SU-DHL-6 (cell line): ENCODE results near the gene STX18.

ENCODE experiments used
- H2AFZ ChIP-seq: fragments of 200-600 bp; sonication (generic); 2 replicates; pipeline ENCODE4 v1.6.1; 2014; ENCODE audit warnings: low read depth, mild to moderate bottlenecking, moderate library complexity, mixed read lengths, antibody characterized with exemption, low read length; ENCODE audit not compliant: severe bottlenecking
- H3F3A ChIP-seq: fragments of 200-600 bp; shearing (Covaris generic); 2 replicates; pipeline ENCODE4 v1.6.0; 2016; ENCODE audit warnings: antibody characterized with exemption, mild to moderate bottlenecking; ENCODE audit not compliant: insufficient read depth
- H3K27ac ChIP-seq: fragments of 200-600 bp; sonication (generic); 2 replicates; pipeline ENCODE4 v1.5.1; 2016; ENCODE audit warnings: low read depth, mild to moderate bottlenecking, low read length, moderate library complexity, mixed read lengths
- H3K27me3 ChIP-seq: fragments of 200-600 bp; sonication (generic), shearing (Covaris generic); 2 replicates; pipeline ENCODE4 v1.6.0; 2014; ENCODE audit warnings: mild to moderate bottlenecking, low read length
- H3K36me3 ChIP-seq: fragments of 200-600 bp; sonication (generic); 2 replicates; pipeline ENCODE4 v1.6.1; 2014; ENCODE audit warnings: mild to moderate bottlenecking, low read length, mixed read lengths
- H3K4me2 ChIP-seq: fragments of 300-600, 200-600 bp; shearing (Covaris generic), sonication (generic); 2 replicates; pipeline ENCODE4 v1.6.0; 2014; ENCODE audit warnings: low read length, low read depth, mild to moderate bottlenecking; ENCODE audit not compliant: poor library complexity, severe bottlenecking
- H3K4me3 ChIP-seq: fragments of 200-600 bp; sonication (generic); 2 replicates; pipeline ENCODE4 v1.5.1; 2014; ENCODE audit warnings: antibody characterized with exemption, low read length, mild to moderate bottlenecking, mixed read lengths; ENCODE audit not compliant: insufficient read depth, poor library complexity, severe bottlenecking
- H3K79me2 ChIP-seq: fragments of 200-600 bp; sonication (generic); 2 replicates; pipeline ENCODE4 v1.6.1; 2014; ENCODE audit warnings: mild to moderate bottlenecking, low read length, moderate library complexity; ENCODE audit not compliant: insufficient read depth
- H3K9ac ChIP-seq: fragments of 200-600 bp; sonication (generic); 2 replicates; pipeline ENCODE4 v1.7.0; 2014; ENCODE audit warnings: mild to moderate bottlenecking, low read length
- H3K9me2 ChIP-seq: fragments of 200-600 bp; sonication (generic); replicated peaks from 2 replicates; pipeline ENCODE4 v1.6.1; 2014; ENCODE audit warnings: low read length; ENCODE audit not compliant: insufficient read depth
- H3K9me3 ChIP-seq: fragments of 200-600 bp; sonication (generic); 2 replicates; pipeline ENCODE4 v1.6.1; 2014; ENCODE audit warnings: low read length, mixed read lengths; ENCODE audit not compliant: insufficient read depth
- H4K20me1 ChIP-seq: fragments of 200-600 bp; sonication (generic); 2 replicates; pipeline ENCODE4 v1.6.1; 2014; ENCODE audit warnings: low read depth, mild to moderate bottlenecking, antibody characterized with exemption, low read length, moderate library complexity, mixed read lengths
- EZH2phosphoT487 ChIP-seq: fragments of 200-600 bp; sonication (generic), shearing (Covaris generic); conservative IDR thresholded peaks from 2 replicates; pipeline ENCODE4 v1.6.1; 2018; ENCODE audit warnings: mild to moderate bottlenecking, antibody characterized with exemption, low read length, moderate library complexity, mixed read lengths
- TF ChIP-seq, protein P1 (sequence below): fragments of 200-600 bp; sonication (generic); IDR thresholded peaks from one replicate; pipeline ENCODE4 v1.5.1; 2017; ENCODE audit warnings: antibody characterized with exemption, mild to moderate bottlenecking, low read length, moderate library complexity; ENCODE audit not compliant: insufficient read depth, poor library complexity, severe bottlenecking

STX18 gene

DNA sequence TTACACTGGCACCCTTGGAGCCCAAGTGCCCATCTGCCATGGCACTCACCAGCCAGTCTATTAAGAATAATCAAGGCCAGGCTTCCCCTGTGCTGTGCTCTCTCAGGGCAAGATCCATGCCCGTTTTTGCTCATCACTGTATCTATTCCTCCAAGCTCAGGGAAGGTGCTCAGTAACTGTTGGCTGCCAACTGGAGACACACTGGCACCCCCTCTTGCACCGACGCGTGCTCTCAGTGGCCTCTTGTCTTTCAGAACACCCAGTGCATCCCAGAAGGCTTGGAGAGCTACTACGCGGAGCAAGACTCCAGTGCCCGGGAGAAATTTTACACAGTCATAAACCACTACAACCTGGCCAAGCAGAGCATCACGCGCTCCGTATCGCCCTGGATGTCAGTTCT is 124.9 kb downstream of the STX18 start:
- Histone ChIP-seq H3K79me2 (no peaks in the 10 kb centered on the region), H3K9ac (no peak overlapping the region), H3K4me3 (no peak overlapping the region), H3K4me2 (no peak overlapping the region), H3K9me3 (no peaks in the 10 kb centered on the region), H3K36me3 (0 out of 2 replicates have a peak, but pooled peaks cover 3% of the 10 kb centered on the region), H3F3A (peaks cover 3% of the 10 kb centered on the region; the same call in 1 of the 2 replicates), H3K27ac (no peak overlapping the region), H3K27me3 (no peaks in the 10 kb centered on the region), H2AFZ (no peak overlapping the region), H3K9me2 (no peaks in the 10 kb centered on the region), H4K20me1 (no peaks in the 10 kb centered on the region)
- TF ChIP-seq, protein P1, sequence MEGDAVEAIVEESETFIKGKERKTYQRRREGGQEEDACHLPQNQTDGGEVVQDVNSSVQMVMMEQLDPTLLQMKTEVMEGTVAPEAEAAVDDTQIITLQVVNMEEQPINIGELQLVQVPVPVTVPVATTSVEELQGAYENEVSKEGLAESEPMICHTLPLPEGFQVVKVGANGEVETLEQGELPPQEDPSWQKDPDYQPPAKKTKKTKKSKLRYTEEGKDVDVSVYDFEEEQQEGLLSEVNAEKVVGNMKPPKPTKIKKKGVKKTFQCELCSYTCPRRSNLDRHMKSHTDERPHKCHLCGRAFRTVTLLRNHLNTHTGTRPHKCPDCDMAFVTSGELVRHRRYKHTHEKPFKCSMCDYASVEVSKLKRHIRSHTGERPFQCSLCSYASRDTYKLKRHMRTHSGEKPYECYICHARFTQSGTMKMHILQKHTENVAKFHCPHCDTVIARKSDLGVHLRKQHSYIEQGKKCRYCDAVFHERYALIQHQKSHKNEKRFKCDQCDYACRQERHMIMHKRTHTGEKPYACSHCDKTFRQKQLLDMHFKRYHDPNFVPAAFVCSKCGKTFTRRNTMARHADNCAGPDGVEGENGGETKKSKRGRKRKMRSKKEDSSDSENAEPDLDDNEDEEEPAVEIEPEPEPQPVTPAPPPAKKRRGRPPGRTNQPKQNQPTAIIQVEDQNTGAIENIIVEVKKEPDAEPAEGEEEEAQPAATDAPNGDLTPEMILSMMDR: no peak
- TF ChIP-seq EZH2phosphoT487: no peak

DNA sequence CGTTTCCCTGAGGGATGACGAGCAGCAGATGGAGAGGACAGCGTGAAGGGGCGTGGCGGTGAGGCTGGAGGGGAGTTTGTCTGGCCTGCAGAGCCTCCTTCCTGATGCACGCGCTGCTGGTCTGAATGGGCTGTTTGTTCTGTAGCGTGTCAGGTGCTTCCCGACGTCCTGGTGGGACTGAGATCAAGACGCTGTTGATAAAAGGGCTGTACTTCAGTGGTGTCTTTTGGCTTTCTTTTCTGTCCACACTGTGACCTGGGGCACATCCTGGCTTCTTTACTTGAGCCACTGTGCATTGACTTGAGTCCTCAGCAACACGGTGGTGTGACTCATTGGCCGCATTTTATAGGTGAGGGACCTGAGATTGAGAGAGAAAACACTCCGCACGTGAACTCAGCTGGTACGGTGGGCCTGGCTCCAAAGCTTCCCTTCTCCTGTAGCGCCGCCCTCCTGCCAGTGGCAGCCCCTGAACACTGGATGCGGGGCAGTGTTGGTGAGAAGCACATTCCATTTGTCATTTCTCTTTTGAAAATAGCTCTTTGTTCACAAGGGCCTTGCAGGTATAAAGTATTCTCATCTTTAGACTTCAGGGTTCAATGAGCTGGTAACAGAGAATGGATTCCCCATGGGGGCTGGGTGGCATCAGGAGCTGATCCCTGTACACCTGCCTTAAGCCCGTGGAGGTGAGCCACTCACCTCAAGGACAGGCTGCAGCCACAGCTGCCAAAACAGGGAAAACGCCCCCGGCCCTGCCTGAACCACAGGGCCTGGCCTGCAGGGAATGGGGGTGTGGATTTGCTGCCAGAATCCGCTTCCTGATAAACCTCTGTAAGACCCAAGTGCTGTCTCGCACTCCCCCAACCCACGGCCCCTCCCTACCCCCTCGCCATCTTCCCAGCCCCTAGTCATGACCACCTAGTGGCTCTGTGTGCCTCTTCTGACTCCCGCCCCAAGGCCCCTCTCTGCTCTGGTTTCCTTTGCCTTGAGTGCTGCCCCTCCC is 125.7 kb downstream of the STX18 start:
- 0 out of 2 replicates have a peak, but pooled peaks cover 3% of the 10 kb centered on the region for H3K36me3 ChIP-seq
- H3K27me3 ChIP-seq: no peaks in the 10 kb centered on the region
- H3K4me2 ChIP-seq: no peak overlapping the region
- H4K20me1 ChIP-seq: no peaks in the 10 kb centered on the region
- H3K9me2 ChIP-seq: no peaks in the 10 kb centered on the region
- H3F3A ChIP-seq: peaks cover 3% of the 10 kb centered on the region; the same call in 1 of the 2 replicates
- H3K27ac ChIP-seq: no peak overlapping the region
- H3K9ac ChIP-seq: no peak overlapping the region
- H2AFZ ChIP-seq: no peak overlapping the region
- no peaks in the 10 kb centered on the region for H3K9me3 ChIP-seq
- no peak overlapping the region for H3K4me3 ChIP-seq
- no peaks in the 10 kb centered on the region for H3K79me2 ChIP-seq
- no peak for TF ChIP-seq EZH2phosphoT487
- TF ChIP-seq, protein P1: no peak

DNA sequence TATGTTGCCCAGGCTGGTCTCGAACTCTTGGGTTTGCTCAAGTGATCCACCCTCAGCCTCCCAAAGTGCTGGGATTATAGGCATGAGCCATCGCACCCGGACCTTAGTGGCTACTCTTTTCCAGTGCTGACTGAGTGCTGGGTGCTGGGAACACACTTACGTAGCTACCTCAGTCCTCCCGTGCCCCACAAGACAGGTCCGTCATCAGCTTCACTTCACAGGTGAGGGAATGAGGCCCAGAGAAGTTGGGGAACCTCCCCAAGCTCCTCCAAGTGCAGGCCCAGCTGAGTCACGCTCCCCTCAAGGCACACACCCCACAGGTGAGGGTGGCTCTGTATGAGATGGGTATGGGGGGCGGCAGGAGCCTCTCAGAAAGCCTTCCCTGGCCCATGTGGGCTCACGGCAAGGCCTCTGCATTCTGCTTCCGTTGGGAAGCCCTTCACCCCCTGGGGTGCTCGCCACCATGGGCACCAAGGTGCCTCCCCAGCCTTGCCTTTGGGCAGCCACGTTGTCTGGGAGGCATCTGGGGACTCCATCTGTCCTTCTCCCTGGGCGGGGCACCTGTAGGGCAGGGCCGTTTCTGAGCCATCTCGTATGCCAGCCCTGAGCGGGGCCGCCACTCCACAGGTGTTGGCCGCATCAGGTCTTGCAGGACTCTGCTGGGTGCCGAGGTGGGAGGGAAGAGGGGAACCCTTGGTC is 126.6 kb downstream of the STX18 start:
- H3K9ac ChIP-seq: no peak overlapping the region
- H3K27me3 ChIP-seq: no peaks in the 10 kb centered on the region
- no peak for TF ChIP-seq EZH2phosphoT487
- TF ChIP-seq, protein P1: no peak
- H3K27ac ChIP-seq: no peak overlapping the region
- no peaks in the 10 kb centered on the region for H3K36me3 ChIP-seq
- no peaks in the 10 kb centered on the region for H3K9me2 ChIP-seq
- no peaks in the 10 kb centered on the region for H3K9me3 ChIP-seq
- no peak overlapping the region for H3K4me2 ChIP-seq
- no peaks in the 10 kb centered on the region for H4K20me1 ChIP-seq
- H2AFZ ChIP-seq: no peak overlapping the region
- H3K79me2 ChIP-seq: no peaks in the 10 kb centered on the region
- peaks cover 3% of the 10 kb centered on the region; the same call in 1 of the 2 replicates for H3F3A ChIP-seq
- no peak overlapping the region for H3K4me3 ChIP-seq
